Adrenal gland (tissue), 5 donors: ENCODE data around the gene ATCAY.

Experiments used
- POLR2A ChIP-seq, 2 donors: fragments of 450-650 bp; IDR thresholded peaks; one replicate each; pipeline ENCODE4 v1.6.1; 2017; ENCODE audit warnings: antibody characterized with exemption in 2 of 2, mild to moderate bottlenecking in 2 of 2, moderate library complexity in 1 of 2
- TF ChIP-seq, protein P1 (sequence below), 6 experiments: fragments of 450-650 bp in 4 of 6; fragments of 200-600 bp in 2 of 6; sonication (generic) in 1 of 6; IDR thresholded peaks; 1 replicate in 5 of 6; 2 replicates in 1 of 6; pipeline versions ENCODE4 v1.5.1 to v1.8.0; 2016 to 2021; ENCODE audit warnings: antibody characterized with exemption in 6 of 6, mild to moderate bottlenecking in 2 of 6, moderate library complexity in 1 of 6
- donor health status: DM: no; HTN: no; CAD: no.

DNA sequence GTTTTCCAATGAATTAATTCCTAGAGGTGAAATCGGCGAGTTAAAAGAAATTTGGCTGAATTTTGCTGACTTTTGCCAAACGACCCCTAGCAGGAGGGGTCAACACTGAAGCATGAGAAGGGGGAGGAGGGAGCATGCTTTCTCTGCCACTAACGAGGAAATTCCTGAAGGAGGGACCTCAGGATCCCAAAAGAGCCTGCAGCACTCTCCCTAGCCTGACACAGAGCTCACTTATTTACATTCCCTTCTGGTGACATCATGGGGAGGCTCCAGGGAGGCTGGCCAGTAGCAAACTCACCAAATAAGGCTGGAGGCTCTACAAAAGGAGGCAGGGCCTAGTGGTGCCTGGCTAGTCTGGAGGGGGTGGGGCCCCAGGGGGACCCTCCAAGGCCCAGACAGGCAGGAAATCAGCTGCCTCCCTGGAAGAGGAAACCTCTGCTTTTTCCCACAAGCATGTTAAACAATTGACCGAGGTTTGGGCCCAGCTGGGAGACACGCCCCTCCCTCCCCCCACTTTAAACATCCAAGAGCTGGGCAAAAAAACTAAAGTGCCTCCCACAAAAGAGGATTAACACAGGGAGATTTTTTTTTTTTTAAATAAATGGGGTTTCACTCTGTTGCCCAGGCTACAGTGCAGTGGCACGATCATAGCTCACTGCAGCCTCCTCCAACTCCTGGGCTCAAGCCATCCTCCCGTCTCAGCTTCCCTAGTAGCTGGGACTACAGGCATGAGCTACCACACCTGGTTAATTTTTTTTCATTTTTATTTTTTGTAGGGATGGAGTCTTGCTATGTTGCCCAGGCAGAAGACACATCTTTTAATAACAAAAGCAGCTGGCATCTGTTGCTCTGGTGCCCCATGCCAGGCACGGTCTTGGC lies 88.3 kb downstream of the ATCAY start:
- TF ChIP-seq, protein P1, sequence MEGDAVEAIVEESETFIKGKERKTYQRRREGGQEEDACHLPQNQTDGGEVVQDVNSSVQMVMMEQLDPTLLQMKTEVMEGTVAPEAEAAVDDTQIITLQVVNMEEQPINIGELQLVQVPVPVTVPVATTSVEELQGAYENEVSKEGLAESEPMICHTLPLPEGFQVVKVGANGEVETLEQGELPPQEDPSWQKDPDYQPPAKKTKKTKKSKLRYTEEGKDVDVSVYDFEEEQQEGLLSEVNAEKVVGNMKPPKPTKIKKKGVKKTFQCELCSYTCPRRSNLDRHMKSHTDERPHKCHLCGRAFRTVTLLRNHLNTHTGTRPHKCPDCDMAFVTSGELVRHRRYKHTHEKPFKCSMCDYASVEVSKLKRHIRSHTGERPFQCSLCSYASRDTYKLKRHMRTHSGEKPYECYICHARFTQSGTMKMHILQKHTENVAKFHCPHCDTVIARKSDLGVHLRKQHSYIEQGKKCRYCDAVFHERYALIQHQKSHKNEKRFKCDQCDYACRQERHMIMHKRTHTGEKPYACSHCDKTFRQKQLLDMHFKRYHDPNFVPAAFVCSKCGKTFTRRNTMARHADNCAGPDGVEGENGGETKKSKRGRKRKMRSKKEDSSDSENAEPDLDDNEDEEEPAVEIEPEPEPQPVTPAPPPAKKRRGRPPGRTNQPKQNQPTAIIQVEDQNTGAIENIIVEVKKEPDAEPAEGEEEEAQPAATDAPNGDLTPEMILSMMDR (IDR thresholded peaks at IDR 0.05): no peak
- TF ChIP-seq POLR2A (IDR thresholded peaks at IDR 0.05): no peak
